PFSK-1 (cell line): Measurements from ENCODE around the gene GHRH.

Source experiments
- POLR2AphosphoS5 ChIP-seq: IDR thresholded peaks from 2 replicates; pipeline ENCODE4 v1.6.1; 2012; ENCODE audit warnings: low read depth, mild to moderate bottlenecking, control low read depth, low read length, moderate library complexity
- SIN3A ChIP-seq: IDR thresholded peaks from 2 replicates; pipeline ENCODE4 v1.6.1; 2012; ENCODE audit warnings: mild to moderate bottlenecking, low read length, moderate library complexity, borderline replicate concordance; ENCODE audit not compliant: insufficient read depth
- TAF1 ChIP-seq: IDR thresholded peaks from 2 replicates; pipeline ENCODE4 v1.6.1; 2012; ENCODE audit warnings: low read length, control low read depth, borderline replicate concordance; ENCODE audit not compliant: insufficient read depth
- TF ChIP-seq, protein P1 (sequence below), 2 experiments: IDR thresholded peaks; 2 replicates each; pipeline versions ENCODE4 v1.6.1 to v1.8.0; 2011 to 2012; ENCODE audit warnings: low read depth in 2 of 2, low read length in 2 of 2, control low read depth in 1 of 2, inconsistent platforms in 1 of 2, mild to moderate bottlenecking in 1 of 2, moderate library complexity in 1 of 2; ENCODE audit not compliant: insufficient read depth in 1 of 2

DNA sequence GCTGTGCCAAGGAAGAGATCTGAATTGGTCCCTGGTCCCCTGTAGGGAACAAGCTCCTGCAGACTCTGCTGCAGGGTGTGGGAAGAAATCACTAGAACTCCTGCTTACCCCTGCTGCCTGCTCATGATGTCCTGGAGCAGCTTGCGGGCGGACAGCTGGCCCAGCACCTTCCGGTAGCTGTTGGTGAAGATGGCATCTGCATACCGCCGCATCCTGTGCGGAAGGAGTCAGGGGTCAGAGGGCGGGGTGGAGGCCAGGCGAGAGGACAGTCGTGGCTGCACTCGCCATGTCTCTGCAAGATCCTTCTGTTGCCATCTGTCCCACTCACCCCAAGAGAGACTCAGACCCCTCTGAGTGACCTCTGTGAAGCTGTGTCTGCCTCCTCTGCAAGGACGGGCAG is 5.3 kb downstream of the GHRH start:
- no peak for TF ChIP-seq POLR2AphosphoS5
- TF ChIP-seq TAF1, result no peak
- TF ChIP-seq SIN3A, result no peak
- TF ChIP-seq, protein P1, sequence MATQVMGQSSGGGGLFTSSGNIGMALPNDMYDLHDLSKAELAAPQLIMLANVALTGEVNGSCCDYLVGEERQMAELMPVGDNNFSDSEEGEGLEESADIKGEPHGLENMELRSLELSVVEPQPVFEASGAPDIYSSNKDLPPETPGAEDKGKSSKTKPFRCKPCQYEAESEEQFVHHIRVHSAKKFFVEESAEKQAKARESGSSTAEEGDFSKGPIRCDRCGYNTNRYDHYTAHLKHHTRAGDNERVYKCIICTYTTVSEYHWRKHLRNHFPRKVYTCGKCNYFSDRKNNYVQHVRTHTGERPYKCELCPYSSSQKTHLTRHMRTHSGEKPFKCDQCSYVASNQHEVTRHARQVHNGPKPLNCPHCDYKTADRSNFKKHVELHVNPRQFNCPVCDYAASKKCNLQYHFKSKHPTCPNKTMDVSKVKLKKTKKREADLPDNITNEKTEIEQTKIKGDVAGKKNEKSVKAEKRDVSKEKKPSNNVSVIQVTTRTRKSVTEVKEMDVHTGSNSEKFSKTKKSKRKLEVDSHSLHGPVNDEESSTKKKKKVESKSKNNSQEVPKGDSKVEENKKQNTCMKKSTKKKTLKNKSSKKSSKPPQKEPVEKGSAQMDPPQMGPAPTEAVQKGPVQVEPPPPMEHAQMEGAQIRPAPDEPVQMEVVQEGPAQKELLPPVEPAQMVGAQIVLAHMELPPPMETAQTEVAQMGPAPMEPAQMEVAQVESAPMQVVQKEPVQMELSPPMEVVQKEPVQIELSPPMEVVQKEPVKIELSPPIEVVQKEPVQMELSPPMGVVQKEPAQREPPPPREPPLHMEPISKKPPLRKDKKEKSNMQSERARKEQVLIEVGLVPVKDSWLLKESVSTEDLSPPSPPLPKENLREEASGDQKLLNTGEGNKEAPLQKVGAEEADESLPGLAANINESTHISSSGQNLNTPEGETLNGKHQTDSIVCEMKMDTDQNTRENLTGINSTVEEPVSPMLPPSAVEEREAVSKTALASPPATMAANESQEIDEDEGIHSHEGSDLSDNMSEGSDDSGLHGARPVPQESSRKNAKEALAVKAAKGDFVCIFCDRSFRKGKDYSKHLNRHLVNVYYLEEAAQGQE (IDR thresholded peaks at IDR 0.05; ENCODE audit: insufficient read depth in 1 of 2, low read depth in 2 of 2, low read length in 2 of 2), result no peak
